ENCODE results near the gene ZCCHC7.

ZCCHC7 gene

GRCh38 chr9:37212435-37212834 is 92.1 kb downstream of the ZCCHC7 start:
- DNase-seq, result no peak

DNA sequence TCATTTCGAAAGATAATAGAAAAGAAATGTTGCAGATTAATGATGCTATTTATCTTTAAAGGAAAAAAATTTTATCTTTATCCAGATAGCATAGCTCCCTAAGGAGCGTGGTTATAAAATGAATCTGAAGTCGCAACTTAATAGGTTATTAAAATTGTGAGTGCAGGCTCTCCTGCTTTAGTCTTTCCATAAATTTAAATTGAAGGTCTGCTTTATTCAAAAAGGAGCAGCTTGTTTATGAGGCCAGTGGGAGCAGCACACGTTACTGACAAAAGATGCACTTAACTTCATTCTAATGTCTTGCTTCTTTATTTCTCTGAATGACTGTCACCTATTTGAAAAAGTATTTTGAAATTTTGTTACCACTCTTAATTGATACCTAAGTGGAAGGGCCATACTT is 95.0 kb downstream of the ZCCHC7 start:
- no peak for DNase-seq

DNA sequence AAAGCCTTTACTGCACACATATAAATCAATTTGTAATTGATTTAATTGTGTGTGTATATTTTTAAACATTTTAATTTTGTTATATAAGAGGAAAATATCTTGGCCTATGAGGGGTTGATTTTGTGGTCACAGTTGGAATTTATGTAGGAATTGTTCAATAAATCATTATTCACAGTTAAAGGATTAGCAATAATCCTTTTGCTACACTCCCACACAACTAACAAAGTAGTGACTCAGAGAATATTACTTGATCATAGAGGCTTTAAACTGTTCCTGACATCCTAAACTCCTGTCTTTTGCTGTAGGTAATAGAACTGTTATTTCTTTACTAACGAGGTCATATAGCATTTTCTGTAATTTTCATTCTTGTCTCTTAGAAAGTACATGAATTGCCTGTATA is 95.5 kb downstream of the ZCCHC7 start:
- DNase-seq, result no peak

GRCh38 chr9:37217161-37217560 is 96.8 kb downstream of the ZCCHC7 start:
- no peak for DNase-seq

DNA sequence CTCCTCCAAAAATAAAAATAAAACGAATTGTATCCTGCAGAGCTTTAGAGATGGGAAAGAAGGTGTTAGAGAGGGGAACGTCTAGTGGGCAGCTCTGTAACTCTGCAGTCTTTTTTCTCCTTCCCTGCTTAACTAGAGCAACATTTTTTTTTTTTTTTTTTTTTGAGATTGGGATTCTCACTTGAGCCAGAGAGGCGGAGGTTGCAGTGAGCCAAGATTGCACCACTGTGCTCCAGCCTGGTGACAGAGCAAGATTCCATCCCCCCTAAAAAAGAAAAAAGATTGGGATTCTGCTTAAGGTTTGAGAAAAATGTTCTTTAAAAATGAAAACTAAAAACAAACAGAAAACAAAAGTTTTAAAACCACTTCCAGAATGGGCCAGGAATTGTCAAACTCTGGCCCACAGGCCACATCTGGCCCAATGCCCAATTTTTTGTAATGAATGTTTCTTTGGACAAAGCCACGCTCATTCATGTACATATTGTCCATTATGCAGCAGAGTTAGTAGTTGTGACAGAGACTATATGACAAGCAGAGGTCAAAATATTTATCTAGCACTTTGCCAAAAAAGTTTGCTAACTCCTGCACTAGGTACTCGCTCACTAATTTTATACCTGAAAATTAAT is 98.5 kb downstream of the ZCCHC7 start:
- DNase-seq, result no peak

GRCh38 chr9:37220971-37221370 is 100.6 kb downstream of the ZCCHC7 start:
- DNase-seq, result no peak

DNA sequence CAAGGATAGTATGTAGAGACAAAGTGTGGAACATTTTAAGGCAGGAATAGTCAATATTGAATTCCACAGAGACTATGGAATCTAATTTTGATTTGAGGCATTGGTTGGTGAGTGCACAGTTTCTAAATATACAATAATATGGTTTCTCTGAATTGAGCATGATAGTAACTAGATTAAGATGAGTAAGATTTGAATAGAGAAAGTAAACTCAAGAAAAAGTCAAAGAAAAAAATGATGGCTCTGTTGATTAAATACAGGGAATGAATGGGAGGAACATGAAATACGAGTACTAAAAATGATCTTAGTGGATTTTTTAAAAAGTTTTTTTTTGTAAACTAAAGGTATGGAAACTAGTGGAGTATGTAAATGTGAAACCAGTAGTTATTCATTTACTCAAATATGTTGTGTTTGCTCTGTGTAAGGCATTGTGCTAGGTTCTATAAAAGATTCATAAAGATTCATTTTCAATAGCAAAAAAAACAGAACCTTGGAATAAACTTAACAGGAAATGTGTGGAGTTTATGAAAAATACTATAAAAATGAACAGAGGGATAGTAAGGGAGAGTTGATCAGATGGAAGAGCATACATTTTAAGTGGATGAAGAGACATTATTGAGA is 101.2 kb downstream of the ZCCHC7 start:
- no peak for DNase-seq

GRCh38 chr9:37229455-37229854 is 109.1 kb downstream of the ZCCHC7 start:
- DNase-seq, result no peak

DNA sequence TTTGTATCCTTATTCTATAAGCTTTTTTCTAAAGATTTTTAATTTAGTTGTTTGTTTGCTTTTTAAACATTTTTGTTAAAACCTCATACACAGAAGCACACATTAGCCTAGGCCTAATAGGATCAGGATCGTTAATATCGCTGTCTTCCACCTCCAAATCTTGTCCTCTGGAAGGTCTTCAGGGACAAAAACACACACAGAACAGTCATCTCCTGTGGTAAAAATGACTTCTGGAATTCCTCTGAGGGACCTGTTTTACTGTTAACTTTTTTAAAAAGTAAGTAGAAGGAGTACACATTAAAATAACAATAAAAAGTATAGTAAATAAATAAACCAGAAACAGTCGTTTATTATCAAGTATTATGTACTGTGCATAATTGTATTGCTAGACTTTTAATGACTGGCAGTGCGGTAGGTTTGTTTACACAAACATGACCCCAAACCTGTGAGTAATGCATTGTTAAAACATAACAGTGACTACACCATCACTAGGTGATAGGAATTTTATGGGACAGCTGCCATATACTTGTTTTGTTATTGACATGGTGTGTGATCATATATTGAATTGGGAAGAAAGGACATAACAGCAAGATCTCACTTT is 109.6 kb downstream of the ZCCHC7 start:
- DNase-seq, result peak; percentile 70

- no peak for DNase-seq
Observed at GRCh38 chr9:37236822-37237221, 116.4 kb downstream of the ZCCHC7 start.

DNA sequence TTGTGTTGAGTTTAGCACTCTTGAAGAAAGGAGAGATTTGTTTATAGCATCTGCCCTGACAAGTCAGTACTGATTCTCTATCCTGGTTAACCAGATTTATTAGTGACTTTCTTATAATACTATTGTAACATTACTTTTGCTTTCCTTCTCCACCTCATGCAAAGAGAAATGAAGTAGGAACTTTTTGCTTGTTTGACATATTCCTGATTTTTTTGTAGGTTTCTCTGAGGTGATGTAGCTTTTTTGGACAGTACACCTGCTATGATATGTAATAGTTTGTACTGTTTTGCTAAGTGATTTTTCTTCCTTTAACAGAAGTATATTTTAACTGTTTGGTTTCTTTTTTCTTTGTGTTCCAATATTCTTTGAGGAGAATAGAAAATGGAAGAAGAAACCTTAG is 117.7 kb downstream of the ZCCHC7 start:
- no peak for DNase-seq

DNA sequence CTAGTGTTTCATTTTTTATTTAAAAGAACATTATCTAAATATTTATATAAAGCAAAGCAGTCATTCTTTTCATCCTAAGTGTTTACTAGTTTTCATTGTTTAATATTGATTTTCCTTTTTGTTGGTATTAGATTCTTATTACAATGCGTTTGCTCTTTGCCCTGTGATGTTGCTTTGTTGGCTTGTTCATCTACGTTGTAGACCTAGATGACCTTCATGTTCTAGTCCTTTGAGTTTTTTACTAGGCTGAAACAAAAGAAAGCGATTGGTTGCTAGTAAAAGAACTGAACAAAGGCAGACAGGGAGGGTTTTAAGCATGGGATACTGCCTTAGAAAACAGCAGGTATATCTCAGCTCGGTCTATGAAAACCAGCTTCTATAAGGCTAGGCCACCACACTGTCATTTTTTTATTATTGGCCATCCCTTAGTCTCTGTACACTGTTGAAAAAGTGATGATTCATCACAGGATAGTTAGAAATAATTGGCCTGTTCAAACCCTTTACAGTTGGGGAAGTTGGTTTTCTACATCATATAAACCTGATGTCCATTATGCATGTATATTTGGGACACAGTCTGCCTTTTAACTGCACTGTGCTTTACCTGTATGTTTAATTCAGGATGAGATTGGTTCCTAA is 119.0 kb downstream of the ZCCHC7 start:
- DNase-seq, result peak; percentile 40

DNA sequence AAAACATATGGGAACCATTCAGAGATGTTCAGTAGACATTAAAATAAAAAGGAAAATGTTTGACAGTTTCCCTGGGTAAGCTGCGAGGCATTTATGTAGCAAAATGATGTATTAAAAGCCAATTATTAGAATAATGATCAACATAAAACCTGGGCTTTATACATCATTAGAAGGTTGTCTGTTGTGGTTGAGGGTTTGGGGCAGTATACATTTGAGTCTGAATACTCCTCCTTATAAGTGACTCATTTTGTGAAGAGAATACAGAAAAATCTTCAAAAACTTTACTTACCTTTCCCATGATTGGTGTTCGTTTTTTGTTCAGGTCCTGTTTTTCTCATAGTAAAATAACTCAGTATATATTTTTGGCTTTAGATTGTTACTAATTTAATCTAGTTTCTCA is 119.5 kb downstream of the ZCCHC7 start:
- no peak for DNase-seq

GRCh38 chr9:37241340-37241739 is 121.0 kb downstream of the ZCCHC7 start:
- DNase-seq, result no peak

DNA sequence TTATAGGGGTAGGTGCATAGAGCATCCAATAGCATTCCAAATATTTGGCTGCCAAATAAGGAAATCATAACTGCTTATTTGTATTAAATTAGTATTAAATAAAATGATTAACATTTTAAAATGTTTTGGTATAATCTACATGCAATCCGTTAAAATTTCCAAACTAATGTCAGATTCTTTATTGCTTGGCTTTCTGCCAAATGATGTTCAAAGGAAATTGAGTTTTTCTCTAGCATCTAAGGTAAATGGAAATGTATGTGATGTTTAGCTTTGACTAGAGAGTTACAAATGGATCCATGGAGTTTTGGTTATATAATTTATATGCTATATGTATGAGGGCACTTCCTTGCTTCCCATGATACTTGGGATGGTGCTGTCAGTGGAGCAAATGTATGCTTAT is 121.7 kb downstream of the ZCCHC7 start:
- no peak for DNase-seq

GRCh38 chr9:37243588-37244345 is 123.4 kb downstream of the ZCCHC7 start:
- peak; percentile 41 for DNase-seq

DNA sequence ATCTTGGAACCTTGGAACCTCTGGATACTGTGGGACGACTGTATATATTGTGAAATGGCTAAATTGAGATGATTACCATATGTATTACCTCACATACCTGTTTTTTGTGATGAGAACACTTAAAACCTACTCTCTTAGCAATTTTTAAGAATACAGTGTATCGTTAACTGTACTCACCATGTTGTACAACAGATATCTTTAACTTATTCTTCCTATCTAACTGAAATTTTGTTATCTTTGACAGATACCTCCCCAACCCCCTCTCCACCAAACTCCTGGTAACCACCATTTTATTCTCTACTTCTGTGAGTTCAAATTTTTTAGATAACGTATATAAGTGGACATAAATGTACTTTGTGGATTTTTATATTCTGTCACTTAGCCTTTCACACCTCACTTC is 126.5 kb downstream of the ZCCHC7 start:
- DNase-seq, result no peak

- DNase-seq, result no peak
Observed at GRCh38 chr9:37248651-37249163, 128.3 kb downstream of the ZCCHC7 start.

- DNase-seq, result peak; percentile 37
Observed at GRCh38 chr9:37251452-37251851, 131.1 kb downstream of the ZCCHC7 start.

- DNase-seq, result no peak
Observed at GRCh38 chr9:37253377-37253937, 133.1 kb downstream of the ZCCHC7 start.

DNA sequence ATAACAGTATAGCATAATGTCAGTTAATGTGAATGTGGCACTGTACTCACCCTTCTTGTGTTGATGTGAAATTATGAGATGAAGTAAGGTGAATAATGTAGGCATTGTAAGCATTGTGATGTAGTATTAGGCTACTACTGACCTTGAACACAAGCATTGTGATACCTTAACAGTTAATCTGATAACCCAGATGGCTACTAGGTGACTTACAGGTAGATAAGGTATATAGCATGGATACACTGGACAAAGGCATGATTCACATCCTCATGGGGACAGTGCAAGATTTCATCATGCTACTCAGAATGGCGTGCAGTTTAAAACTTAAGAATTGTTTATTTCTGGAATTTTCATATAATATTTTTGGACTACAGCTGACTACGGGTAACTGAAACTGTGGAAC is 134.8 kb downstream of the ZCCHC7 start:
- DNase-seq, result no peak

- DNase-seq, result no peak
Observed at GRCh38 chr9:37255944-37256862, 135.8 kb downstream of the ZCCHC7 start.

Measured in NCI-H69 (cell line).